Measurements from ENCODE around the gene RNF115. TPM values are rescaled to one million over a fixed set of nuclear protein-coding genes. Genes with fewer than 3 reads are reported as not detected.
"Not testable (repeated sequence)": the region's sequence is repeated elsewhere in the genome, so short reads cannot be mapped to it uniquely, and the experiment has no call there.

RNF115 gene
- total RNA-seq, 1 donor from 2014 or later: 15.5 TPM

GRCh38 chr1:145846201-145846612 lies 22.3 kb upstream of the RNF115 start:
- intact Hi-C loops (cut with micrococcal nuclease): no loop called here
- Mint-ChIP-seq H3K27me3 (no peaks in the 10 kb centered on the region), H3K9me3 (no peaks in the 10 kb centered on the region), H3K27ac (no peak overlapping the region), H3K4me3 (no peak overlapping the region), H3K36me3 (ENCODE audit: low read depth) (peaks cover 26% of the 10 kb centered on the region), H3K4me1 (peaks cover 9% of the 10 kb centered on the region)
- peak; percentile 80 for DNase-seq

GRCh38 chr1:145845514-145846161 lies 21.7 kb upstream of the RNF115 start, which contains the start of gene NUDT17:
Gene NUDT17 (plus strand): TSS chr1:145845630. CDS start chr1:145845641, 11 bp downstream.
- Mint-ChIP-seq H3K9me3 (no peaks in the 10 kb centered on the region), H3K27ac (no peak within 1 kb of the TSS), H3K4me1 (peaks cover 9% of the 10 kb centered on the region), H3K36me3 (ENCODE audit: low read depth) (peaks cover 26% of the 10 kb centered on the region), H3K27me3 (no peaks in the 10 kb centered on the region), H3K4me3 (no peak within 1 kb of the TSS)
- intact Hi-C loops (cut with micrococcal nuclease): loop anchor here (1.0 to 2.0 kb wide), 3 partner anchors 65 to 168 kb away; partner anchors contain the start of genes ITGA10 and PEX11B
- peak; percentile 92 for DNase-seq

- intact Hi-C loops (cut with micrococcal nuclease): loop anchor here (1.0 to 2.0 kb wide), 3 partner anchors 65 to 168 kb away; partner anchors contain the start of genes ITGA10 and PEX11B
- H3K27ac Mint-ChIP-seq: no peak overlapping the region
- DNase-seq: no peak
- H3K27me3 Mint-ChIP-seq: no peaks in the 10 kb centered on the region
- H3K4me3 Mint-ChIP-seq: no peak overlapping the region
- H3K4me1 Mint-ChIP-seq: peaks cover 9% of the 10 kb centered on the region
- H3K36me3 Mint-ChIP-seq (ENCODE audit: low read depth): peaks cover 27% of the 10 kb centered on the region
- no peaks in the 10 kb centered on the region for H3K9me3 Mint-ChIP-seq
Observed at GRCh38 chr1:145845144-145845513, 21.2 kb upstream of the RNF115 start.

- Mint-ChIP-seq H3K36me3 (ENCODE audit: low read depth) (peaks cover 35% of the 10 kb centered on the region), H3K9me3 (no peaks in the 10 kb centered on the region), H3K27ac (no peak overlapping the region), H3K27me3 (no peaks in the 10 kb centered on the region), H3K4me3 (no peak overlapping the region), H3K4me1 (peaks cover 5% of the 10 kb centered on the region)
- no peak for DNase-seq
- intact Hi-C loops (cut with micrococcal nuclease): no loop called here
Observed at GRCh38 chr1:145843031-145843430, 19.1 kb upstream of the RNF115 start.

GRCh38 chr1:145837656-145838055 lies 13.8 kb upstream of the RNF115 start:
- intact Hi-C loops (cut with micrococcal nuclease): no loop called here
- Mint-ChIP-seq H3K9me3 (no peaks in the 10 kb centered on the region), H3K27ac (no peak overlapping the region), H3K4me1 (peaks cover 2% of the 10 kb centered on the region), H3K36me3 (ENCODE audit: low read depth) (peaks cover 66% of the 10 kb centered on the region), H3K27me3 (no peaks in the 10 kb centered on the region), H3K4me3 (no peak overlapping the region)
- DNase-seq: no peak

- intact Hi-C loops (cut with micrococcal nuclease); H3K27ac Mint-ChIP-seq; DNase-seq; H3K27me3 Mint-ChIP-seq; H3K4me3 Mint-ChIP-seq; H3K9me3 Mint-ChIP-seq: not testable (repeated sequence)
- Mint-ChIP-seq H3K4me1 (peaks cover 32% of the 10 kb centered on the region), H3K36me3 (ENCODE audit: low read depth) (peaks cover 71% of the 10 kb centered on the region)
Observed at GRCh38 chr1:145830810-145831209, 6.9 kb upstream of the RNF115 start.

GRCh38 chr1:145828367-145829026 lies 4.6 kb upstream of the RNF115 start:
- peaks cover 68% of the 10 kb centered on the region for H3K36me3 Mint-ChIP-seq (ENCODE audit: low read depth)
- no peaks in the 10 kb centered on the region for H3K9me3 Mint-ChIP-seq
- no peak for DNase-seq
- peaks cover 41% of the 10 kb centered on the region for H3K4me1 Mint-ChIP-seq
- intact Hi-C loops (cut with micrococcal nuclease): loop anchor here (10.0 kb wide), 1 partner anchor 54 kb away; no protein-coding TSS in a partner anchor
- peak overlapping the region; percentile 10 for H3K4me3 Mint-ChIP-seq
- peak overlapping the region; percentile 71 for H3K27ac Mint-ChIP-seq
- no peaks in the 10 kb centered on the region for H3K27me3 Mint-ChIP-seq

GRCh38 chr1:145827966-145828365 lies 4.1 kb upstream of the RNF115 start:
- Mint-ChIP-seq H3K9me3 (no peaks in the 10 kb centered on the region), H3K36me3 (ENCODE audit: low read depth) (peaks cover 63% of the 10 kb centered on the region), H3K4me3 (peak overlapping the region; percentile 10), H3K27ac (peak overlapping the region; percentile 71), H3K4me1 (peaks cover 41% of the 10 kb centered on the region), H3K27me3 (no peaks in the 10 kb centered on the region)
- intact Hi-C loops (cut with micrococcal nuclease): loop anchor here (10.0 kb wide), 1 partner anchor 53 kb away; no protein-coding TSS in a partner anchor
- DNase-seq: no peak

- peaks cover 41% of the 10 kb centered on the region for H3K4me1 Mint-ChIP-seq
- intact Hi-C loops (cut with micrococcal nuclease): loop anchor here (10.0 kb wide), 1 partner anchor 51 kb away; no protein-coding TSS in a partner anchor
- no peak for DNase-seq
- no peaks in the 10 kb centered on the region for H3K27me3 Mint-ChIP-seq
- peaks cover 54% of the 10 kb centered on the region for H3K36me3 Mint-ChIP-seq (ENCODE audit: low read depth)
- peak overlapping the region; percentile 91 for H3K4me3 Mint-ChIP-seq
- H3K27ac Mint-ChIP-seq: no peak overlapping the region
- H3K9me3 Mint-ChIP-seq: no peaks in the 10 kb centered on the region
Observed at GRCh38 chr1:145826030-145826429, 2.1 kb upstream of the RNF115 start.

- intact Hi-C loops (cut with micrococcal nuclease): loop anchor here (2.0 to 10.0 kb wide), 2 partner anchors 34 to 50 kb away; partner anchors contain the start of gene PIAS3
- Mint-ChIP-seq H3K9me3 (no peaks in the 10 kb centered on the region), H3K36me3 (ENCODE audit: low read depth) (peaks cover 41% of the 10 kb centered on the region), H3K27me3 (no peaks in the 10 kb centered on the region), H3K27ac (peak overlapping the region; percentile 93), H3K4me3 (peak overlapping the region; percentile 91), H3K4me1 (peaks cover 41% of the 10 kb centered on the region)
- DNase-seq: no peak
Observed at GRCh38 chr1:145824499-145824842, 576 bp upstream of the RNF115 start.

GRCh38 chr1:145822779-145823331 lies 1.0 kb downstream of the RNF115 start:
- not testable (repeated sequence) for H3K27me3 Mint-ChIP-seq, H3K4me3 Mint-ChIP-seq, H3K9me3 Mint-ChIP-seq
- peak overlapping the region; percentile 34 for H3K27ac Mint-ChIP-seq
- DNase-seq: peak; percentile 56
- H3K36me3 Mint-ChIP-seq (ENCODE audit: low read depth): peaks cover 28% of the 10 kb centered on the region
- H3K4me1 Mint-ChIP-seq: peaks cover 31% of the 10 kb centered on the region
- intact Hi-C loops (cut with micrococcal nuclease): loop anchor here (10.0 kb wide), 1 partner anchor 48 kb away; no protein-coding TSS in a partner anchor

- H3K27ac Mint-ChIP-seq; H3K9me3 Mint-ChIP-seq; H3K4me3 Mint-ChIP-seq; intact Hi-C loops (cut with micrococcal nuclease); H3K27me3 Mint-ChIP-seq; H3K4me1 Mint-ChIP-seq; H3K36me3 Mint-ChIP-seq (ENCODE audit: low read depth): not testable (repeated sequence)
- peak; percentile 45 for DNase-seq
Observed at GRCh38 chr1:145818095-145818494, 5.8 kb downstream of the RNF115 start.

- not testable (repeated sequence) for H3K27ac Mint-ChIP-seq
Observed at GRCh38 chr1:145812977-145813810, 10.7 kb downstream of the RNF115 start.

More at GRCh38 chr1:145812977-145813810, 10.7 kb downstream of the RNF115 start:
- H3K4me1 Mint-ChIP-seq; H3K4me3 Mint-ChIP-seq; H3K36me3 Mint-ChIP-seq (ENCODE audit: low read depth); DNase-seq; H3K27me3 Mint-ChIP-seq; intact Hi-C loops (cut with micrococcal nuclease); H3K9me3 Mint-ChIP-seq: not testable (repeated sequence)

All from activated CD4-positive, alpha-beta T cell treated with anti-CD3 and anti-CD28 coated beads, Interleukin-2, amount 10 ng/mL, durations not matched to agents 24 days and 14 days (primary cell).